GM12892 (cell line): ENCODE results near the gene ERBB4.

Source experiments
- DNase-seq: peaks from one replicate; pipeline ENCODE4 v3.0.0; 2011; ENCODE audit not compliant: insufficient read length
- FAIRE-seq: peaks from 2 replicates; lab custom pipeline; 2011; peaks lifted over from hg19 to GRCh38; lab: Jason Lieb, UNC
- POLR2A ChIP-seq: IDR thresholded peaks from 2 replicates; pipeline ENCODE4 v1.6.1; 2011; ENCODE audit warnings: low read depth, low read length, control low read depth
- POLR2AphosphoS5 ChIP-seq: IDR thresholded peaks from 2 replicates; pipeline ENCODE4 v1.6.1; 2011; ENCODE audit warnings: low read depth, low read length, control low read depth
- TAF1 ChIP-seq: IDR thresholded peaks from 2 replicates; pipeline ENCODE4 v1.6.1; 2011; ENCODE audit warnings: low read depth, mild to moderate bottlenecking, control low read depth, low read length, borderline replicate concordance

Gene ERBB4

DNA sequence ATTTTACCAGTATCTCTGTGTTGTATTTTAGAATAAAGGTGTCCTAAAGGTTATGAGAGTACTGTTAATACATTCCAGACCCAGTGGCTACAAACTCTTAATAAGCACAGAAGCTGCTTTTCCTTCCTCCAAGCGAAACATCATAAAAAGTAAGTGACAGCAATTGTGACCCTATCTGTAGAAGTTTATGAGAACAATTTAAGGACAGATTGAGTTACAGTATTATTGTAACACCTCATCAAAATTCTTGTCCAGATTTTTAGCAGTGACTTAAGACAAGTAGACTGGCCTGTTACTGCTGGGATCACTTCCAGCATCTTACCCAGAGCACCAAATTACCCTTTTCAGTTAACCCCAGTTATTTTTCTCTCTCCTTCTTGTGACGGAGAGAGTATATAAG, 154.6 kb downstream of the ERBB4 start:
- TF ChIP-seq POLR2AphosphoS5 (no peak), TAF1 (no peak), POLR2A (no peak)
- FAIRE-seq (no peak), DNase-seq (no peak)

GRCh38 chr2:212381428-212382102, 157.0 kb downstream of the ERBB4 start:
- TF ChIP-seq POLR2AphosphoS5 (no peak), TAF1 (no peak), POLR2A (no peak)
- DNase-seq (no peak), FAIRE-seq (no peak)

- DNase-seq: no peak
- no peak for FAIRE-seq
- no peak for TF ChIP-seq POLR2AphosphoS5
- no peak for TF ChIP-seq TAF1
- no peak for TF ChIP-seq POLR2A
These were observed 159.5 kb downstream of the ERBB4 start for GRCh38 chr2:212379103-212379502.

DNA sequence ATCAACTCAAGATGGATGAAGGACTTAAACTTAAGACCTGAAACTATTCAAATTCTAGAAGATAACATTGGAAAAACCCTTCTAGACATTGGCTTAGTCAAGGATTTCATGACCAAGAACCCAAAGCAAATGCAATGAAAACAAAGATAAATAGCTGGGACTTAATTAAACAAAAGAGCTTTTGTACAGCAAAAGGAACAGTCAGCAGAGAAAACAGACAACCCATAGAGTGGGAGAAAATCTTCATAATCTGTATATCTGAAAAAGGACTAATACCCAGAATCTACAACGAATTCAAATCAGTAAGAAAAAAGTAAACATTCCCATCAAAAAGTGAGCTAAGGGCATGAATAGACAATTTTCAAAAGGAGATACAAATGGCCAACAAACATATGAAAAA, 171.2 kb downstream of the ERBB4 start:
- TF ChIP-seq POLR2AphosphoS5 (no peak), TAF1 (no peak), POLR2A (no peak)
- DNase-seq (no peak), FAIRE-seq (no peak)

DNA sequence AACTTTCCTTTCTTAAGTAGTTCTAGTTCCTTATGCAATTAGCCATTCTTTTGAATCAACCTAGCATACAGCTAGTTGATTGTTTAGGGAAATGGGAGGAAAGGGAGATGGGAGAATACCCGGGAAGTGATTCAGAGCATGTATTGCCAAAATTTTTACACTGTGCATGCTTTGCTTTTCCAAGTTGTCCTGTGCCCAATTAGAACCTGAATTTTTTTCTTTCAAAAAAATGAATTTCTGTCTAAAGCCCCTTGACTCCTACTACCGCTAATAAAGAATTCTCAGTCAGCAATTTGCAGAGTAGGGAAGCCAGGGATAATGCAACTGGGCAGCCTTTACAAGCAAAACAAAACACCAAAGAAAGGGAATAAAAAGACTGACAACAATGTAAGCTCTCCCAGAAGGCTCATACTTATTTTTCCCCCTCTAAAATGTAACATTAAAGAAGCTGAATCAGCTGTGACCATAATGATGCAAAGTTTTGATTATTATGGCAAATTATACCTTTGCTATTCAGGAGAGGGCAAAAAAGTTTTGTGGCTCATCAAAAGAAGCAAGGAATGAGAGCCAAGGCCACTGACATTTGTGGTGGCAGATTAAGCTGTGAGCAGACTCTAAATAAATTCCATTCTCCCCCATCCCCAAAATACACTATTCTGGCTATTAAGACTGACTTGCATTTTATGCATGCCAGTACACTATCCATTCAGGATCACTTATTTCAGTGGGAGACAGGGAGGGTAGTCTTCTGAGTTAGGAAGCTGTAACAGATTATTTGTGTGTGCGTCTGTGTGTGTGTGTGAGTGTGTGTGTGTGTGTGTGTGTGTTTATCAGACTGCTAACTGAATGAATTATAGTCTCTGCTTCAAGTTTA, 174.3 kb downstream of the ERBB4 start:
- no peak for TF ChIP-seq TAF1
- no peak for TF ChIP-seq POLR2AphosphoS5
- no peak for TF ChIP-seq POLR2A
- DNase-seq: no peak
- FAIRE-seq: no peak

DNA sequence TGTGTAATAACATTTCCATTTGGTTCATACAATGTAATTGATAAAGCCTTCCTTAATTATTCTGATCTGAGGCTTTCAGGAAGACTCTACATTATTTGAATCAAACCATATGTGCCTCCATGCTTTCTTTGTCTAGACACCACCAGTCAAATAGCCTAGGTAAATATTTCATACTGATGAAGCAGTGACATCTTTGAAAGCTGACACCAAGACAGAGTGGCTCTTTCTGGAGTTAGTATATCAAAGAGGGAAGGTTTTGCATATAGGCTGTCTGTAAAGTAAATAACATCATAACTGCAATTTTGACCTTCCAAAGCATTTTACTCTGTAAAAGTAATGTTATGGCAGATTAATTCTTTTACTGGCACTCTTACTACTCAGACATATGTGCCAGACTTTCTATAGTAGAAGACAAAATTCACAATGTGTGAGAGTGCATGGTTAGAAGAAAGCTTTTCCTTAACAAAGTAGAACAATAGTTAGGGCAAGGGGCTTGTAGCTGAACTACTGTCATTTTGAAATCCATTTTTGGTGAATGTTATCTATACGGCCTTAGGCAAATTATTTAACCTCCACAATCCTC, 177.3 kb downstream of the ERBB4 start:
- FAIRE-seq (no peak), DNase-seq (no peak)
- TF ChIP-seq POLR2A (no peak), TAF1 (no peak), POLR2AphosphoS5 (no peak)

DNA sequence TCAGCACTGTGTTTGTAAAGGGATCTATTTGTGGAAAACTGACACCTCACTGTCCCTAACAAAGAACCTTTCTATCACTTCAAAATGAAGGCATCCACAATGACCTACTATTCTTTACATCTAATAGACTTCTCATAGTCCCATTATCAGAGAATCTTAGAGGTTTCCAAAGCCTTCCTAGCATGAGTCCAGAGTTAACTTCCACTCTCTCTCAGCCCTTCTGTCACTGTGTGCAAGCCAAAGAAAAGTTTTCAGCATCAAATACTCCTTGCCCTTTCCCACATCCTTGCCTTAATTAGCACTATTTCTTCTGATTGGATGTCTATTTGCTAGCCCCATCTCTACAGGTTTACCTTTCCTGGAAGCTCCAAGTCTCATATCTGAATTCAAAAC, 178.5 kb downstream of the ERBB4 start:
- FAIRE-seq: no peak
- no peak for DNase-seq

GRCh38 chr2:212359425-212360067, 179.1 kb downstream of the ERBB4 start:
- DNase-seq (no peak), FAIRE-seq (no peak)
- TF ChIP-seq POLR2A (no peak), POLR2AphosphoS5 (no peak), TAF1 (no peak)

More for the DNA sequence above, 178.5 kb downstream of the ERBB4 start:
- TF ChIP-seq POLR2AphosphoS5: no peak
- no peak for TF ChIP-seq TAF1
- no peak for TF ChIP-seq POLR2A

DNA sequence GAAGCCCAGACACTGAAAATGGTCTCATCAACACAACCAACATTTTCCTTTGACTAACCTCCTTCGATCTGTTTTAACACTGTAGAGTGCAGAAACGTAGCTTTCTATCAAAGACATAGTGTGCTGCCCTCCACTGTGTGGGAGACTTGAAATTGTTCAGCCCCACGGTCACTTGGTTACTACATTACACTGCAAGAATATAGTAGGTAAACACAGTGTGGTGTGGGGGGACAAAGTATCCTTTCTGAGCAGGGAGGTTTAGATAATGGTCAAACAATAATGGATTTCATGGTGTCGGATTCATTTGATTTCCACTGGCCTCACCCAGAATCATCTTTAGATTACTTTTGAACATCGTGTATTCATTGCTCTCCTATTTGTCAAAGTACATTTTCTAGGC, 181.0 kb downstream of the ERBB4 start:
- TF ChIP-seq POLR2A (no peak), TAF1 (no peak), POLR2AphosphoS5 (no peak)
- FAIRE-seq: peak; percentile 24
- no peak for DNase-seq

DNA sequence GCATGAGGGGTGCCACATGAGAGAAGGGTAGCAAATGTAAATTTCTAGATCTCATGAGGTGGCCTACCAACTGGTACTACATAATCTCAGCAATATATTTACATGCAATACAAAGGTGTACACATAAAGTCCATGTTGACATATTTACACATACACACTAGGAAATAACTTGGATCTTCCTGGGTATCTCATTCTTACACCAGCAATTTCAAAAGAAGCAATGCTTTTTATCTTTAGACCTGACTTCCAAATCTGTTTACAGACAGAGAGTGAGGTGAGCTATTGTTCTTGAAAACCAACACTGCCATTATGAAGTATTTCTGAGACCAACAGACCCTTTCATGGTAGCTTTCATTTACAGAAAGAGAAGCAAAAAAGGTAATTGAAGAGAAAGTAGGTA, 184.2 kb downstream of the ERBB4 start:
- DNase-seq: no peak

DNA sequence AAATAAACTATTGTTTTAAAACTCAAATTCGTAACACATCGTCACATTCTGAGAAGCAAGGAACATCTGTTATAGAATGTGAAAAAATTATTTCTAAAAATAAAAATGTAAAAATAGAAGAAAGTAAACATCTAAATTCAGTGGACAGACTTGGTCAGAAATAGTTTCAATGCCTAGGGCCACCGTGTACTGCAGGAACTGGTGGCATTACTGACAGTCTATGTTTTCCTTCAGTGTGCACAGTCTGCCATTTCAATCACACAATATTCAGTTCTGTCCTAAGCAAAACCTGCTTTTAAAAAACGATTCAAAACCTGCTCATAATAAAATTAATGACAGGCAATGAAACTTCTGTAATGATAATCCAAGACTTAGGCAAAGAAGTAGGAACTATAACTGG, 190.1 kb downstream of the ERBB4 start:
- DNase-seq: no peak
- FAIRE-seq: no peak
- no peak for TF ChIP-seq POLR2AphosphoS5
- no peak for TF ChIP-seq TAF1
- no peak for TF ChIP-seq POLR2A

More for the DNA sequence above, 184.2 kb downstream of the ERBB4 start:
- no peak for FAIRE-seq
- TF ChIP-seq POLR2A (no peak), POLR2AphosphoS5 (no peak), TAF1 (no peak)

GRCh38 chr2:212346865-212347264, 191.7 kb downstream of the ERBB4 start:
- DNase-seq (no peak), FAIRE-seq (no peak)
- TF ChIP-seq POLR2AphosphoS5 (no peak), TAF1 (no peak), POLR2A (no peak)
